H9 (cell line): ENCODE results near the gene LIM2. TPM values are rescaled to one million over a fixed set of nuclear protein-coding genes. Genes with fewer than 3 reads are reported as not detected.

Experiments used
- DNase-seq: peaks from one replicate; pipeline ENCODE4 v3.0.0-alpha.2; 2017
- H2AFZ ChIP-seq: one replicate; pipeline ENCODE4 v1.6.1; 2013; ENCODE audit warnings: mild to moderate bottlenecking, low read length, control low read depth, moderate library complexity
- H2AK5ac ChIP-seq: 2 replicates; pipeline ENCODE4 v1.6.1; 2013; ENCODE audit warnings: low read length, control low read depth, mixed read lengths; ENCODE audit not compliant: insufficient read length
- H2BK120ac ChIP-seq: one replicate; pipeline ENCODE4 v1.6.1; 2013; ENCODE audit warnings: low read depth, mild to moderate bottlenecking, low read length, control low read depth, inconsistent platforms; ENCODE audit not compliant: poor library complexity, severe bottlenecking
- H2BK12ac ChIP-seq: 2 replicates; pipeline ENCODE4 v1.6.1; 2013; ENCODE audit warnings: low read length, control low read depth, mixed read lengths, low read depth; ENCODE audit not compliant: insufficient read length
- H2BK15ac ChIP-seq: 2 replicates; pipeline ENCODE4 v1.6.1; 2013; ENCODE audit warnings: low read depth, low read length, control low read depth
- H2BK20ac ChIP-seq: one replicate; pipeline ENCODE4 v1.6.1; 2013; ENCODE audit warnings: low read depth, mild to moderate bottlenecking, low read length, control low read depth, inconsistent platforms; ENCODE audit not compliant: poor library complexity, severe bottlenecking
- H2BK5ac ChIP-seq: 2 replicates; pipeline ENCODE4 v1.6.1; 2013; ENCODE audit warnings: low read length, control low read depth, mixed read lengths; ENCODE audit not compliant: insufficient read length
- H3K14ac ChIP-seq: 2 replicates; pipeline ENCODE4 v1.6.1; 2013; ENCODE audit warnings: low read length, control low read depth; ENCODE audit not compliant: insufficient read depth
- H3K18ac ChIP-seq: 2 replicates; pipeline ENCODE4 v1.6.1; 2013; ENCODE audit warnings: low read depth, mild to moderate bottlenecking, mixed read lengths, low read length, control low read depth; ENCODE audit not compliant: insufficient read length
- H3K23ac ChIP-seq: 2 replicates; pipeline ENCODE4 v1.6.1; 2013; ENCODE audit warnings: low read length, control low read depth, mixed read lengths, low read depth; ENCODE audit not compliant: insufficient read length
- H3K23me2 ChIP-seq: 2 replicates; pipeline ENCODE4 v1.6.1; 2013; ENCODE audit warnings: low read depth, mild to moderate bottlenecking, mixed read lengths, low read length, control low read depth; ENCODE audit not compliant: insufficient read length, poor library complexity, severe bottlenecking
- H3K27ac ChIP-seq: 2 replicates; pipeline ENCODE4 v1.5.1; 2013; ENCODE audit warnings: low read length, control low read depth, mixed read lengths, low read depth; ENCODE audit not compliant: insufficient read length
- H3K27me3 ChIP-seq: 2 replicates; pipeline ENCODE4 v1.6.1; 2013; ENCODE audit warnings: low read length, control low read depth, inconsistent platforms; ENCODE audit not compliant: insufficient read depth
- H3K4ac ChIP-seq: 2 replicates; pipeline ENCODE4 v1.6.1; 2013; ENCODE audit warnings: low read depth, mild to moderate bottlenecking, control low read depth, inconsistent platforms, low read length, moderate library complexity
- H3K4me1 ChIP-seq: 2 replicates; pipeline ENCODE4 v1.6.1; 2013; ENCODE audit warnings: low read length, control low read depth, inconsistent platforms; ENCODE audit not compliant: insufficient read depth
- H3K4me2 ChIP-seq: 2 replicates; pipeline ENCODE4 v1.6.1; 2013; ENCODE audit warnings: low read length, control low read depth, mixed read lengths; ENCODE audit not compliant: insufficient read length, insufficient read depth
- H3K56ac ChIP-seq: 2 replicates; pipeline ENCODE4 v1.6.1; 2013; ENCODE audit warnings: low read depth, mild to moderate bottlenecking, mixed read lengths, low read length, control low read depth; ENCODE audit not compliant: insufficient read length
- H3K79me1 ChIP-seq: 2 replicates; pipeline ENCODE4 v1.6.1; 2013; ENCODE audit warnings: low read depth, mild to moderate bottlenecking, moderate library complexity, low read length, control low read depth, inconsistent platforms; ENCODE audit not compliant: insufficient read depth, poor library complexity, severe bottlenecking
- H3K79me2 ChIP-seq: 2 replicates; pipeline ENCODE4 v1.6.1; 2013; ENCODE audit warnings: low read length, control low read depth, inconsistent platforms; ENCODE audit not compliant: insufficient read depth
- H3K9ac ChIP-seq: 2 replicates; pipeline ENCODE4 v1.6.1; 2013; ENCODE audit warnings: low read length, control low read depth, mixed read lengths; ENCODE audit not compliant: insufficient read length; ENCODE audit errors: extremely low read depth
- H3K9me3 ChIP-seq: one replicate; pipeline ENCODE4 v1.6.1; 2013; ENCODE audit warnings: low read depth, low read length, inconsistent platforms; ENCODE audit not compliant: control insufficient read depth
- H3T11ph ChIP-seq: one replicate; pipeline ENCODE4 v1.6.1; 2013; ENCODE audit warnings: mild to moderate bottlenecking, low read length, control low read depth, inconsistent platforms
- H4K20me1 ChIP-seq: one replicate; pipeline ENCODE4 v1.6.1; 2013; ENCODE audit not compliant: control insufficient read depth, insufficient read length, insufficient read depth
- H4K5ac ChIP-seq: 2 replicates; pipeline ENCODE4 v1.6.1; 2013; ENCODE audit warnings: low read depth, mild to moderate bottlenecking, mixed read lengths, low read length, control low read depth; ENCODE audit not compliant: insufficient read length
- H4K8ac ChIP-seq: replicated peaks from 2 replicates; pipeline ENCODE4 v1.6.1; 2013; ENCODE audit warnings: low read length, control low read depth, mixed read lengths, low read depth; ENCODE audit not compliant: insufficient read length
- H4K91ac ChIP-seq: 2 replicates; pipeline ENCODE4 v1.6.1; 2013; ENCODE audit warnings: low read depth, mild to moderate bottlenecking, moderate library complexity, mixed read lengths, low read length, control low read depth; ENCODE audit not compliant: insufficient read length
- H3K27ac Mint-ChIP-seq, 3 experiments: 2 replicates in 2 of 3; 3 replicates in 1 of 3; pipeline ENCODE4 v1.8.0; 2020 to 2021; ENCODE audit warnings: mixed read lengths in 3 of 3, mild to moderate bottlenecking in 1 of 3, moderate library complexity in 1 of 3
- H3K27me3 Mint-ChIP-seq: 2 replicates; pipeline ENCODE4 v1.8.0; 2021; ENCODE audit warnings: low read depth, mild to moderate bottlenecking, moderate library complexity, mixed read lengths
- H3K36me3 Mint-ChIP-seq, 3 experiments: 2 replicates in 2 of 3; 3 replicates in 1 of 3; pipeline ENCODE4 v1.8.0; 2020 to 2021; ENCODE audit warnings: low read depth in 3 of 3, mixed read lengths in 3 of 3; ENCODE audit not compliant: insufficient read depth in 1 of 3
- H3K4me1 Mint-ChIP-seq, 2 experiments: 2 replicates each; pipeline ENCODE4 v1.8.0; 2020; ENCODE audit warnings: mixed read lengths in 2 of 2
- H3K4me3 Mint-ChIP-seq, 2 experiments: 2 replicates in 1 of 2; 3 replicates in 1 of 2; pipeline ENCODE4 v1.8.0; 2020 to 2021; ENCODE audit warnings: mild to moderate bottlenecking in 2 of 2, mixed read lengths in 2 of 2, moderate library complexity in 1 of 2
- H3K9me3 Mint-ChIP-seq, 2 experiments: 2 replicates in 1 of 2; 3 replicates in 1 of 2; pipeline ENCODE4 v1.8.0; 2020; ENCODE audit warnings: mild to moderate bottlenecking in 2 of 2, mixed read lengths in 2 of 2, moderate library complexity in 1 of 2
- WGBS: extraction: QIAGEN DNeasy Blood & Tissue Kit; methylation state at CpG from one replicate; pipeline ENCODE4 v1.1.7; 2013; ENCODE audit warnings: missing lambda C conversion rate, low lambda C conversion rate, mixed read lengths; ENCODE audit not compliant: insufficient read length; ENCODE audit errors: extremely low coverage; 5-methylcytosine and 5-hydroxymethylcytosine counted together
- total RNA-seq: library from RNA; stranded (reverse); gene quantifications from 2 replicates; pipeline ENCODE4 v1.2.1, GENCODE V29; 2021
- TF ChIP-seq, protein P1 (sequence below): fragments of 200-600 bp; sonication (generic); conservative IDR thresholded peaks from 3 replicates; pipeline ENCODE4 v1.8.0; 2021; ENCODE audit warnings: antibody characterized with exemption, mild to moderate bottlenecking

The LIM2 gene
- total RNA-seq, 1 experiment from 2014 or later, result not detected

DNA sequence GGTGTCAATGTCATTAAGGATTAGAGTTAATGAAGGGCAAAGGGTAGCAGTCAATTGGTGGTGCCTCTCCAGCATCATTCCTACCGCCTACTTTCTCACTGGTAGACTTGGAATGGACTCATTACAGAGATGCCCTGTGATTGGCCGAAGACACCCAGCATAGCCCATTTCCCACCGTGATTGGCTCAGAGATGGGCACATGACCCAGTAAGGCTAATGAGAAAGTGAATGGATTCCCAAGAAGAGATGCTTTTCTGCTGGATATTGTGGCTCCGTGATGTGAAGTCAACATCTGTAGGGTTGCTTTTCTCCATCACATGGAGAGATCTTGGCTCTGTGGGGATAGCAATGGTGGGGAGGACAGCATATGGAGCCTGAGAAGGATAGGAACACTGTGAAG lies 57.4 kb downstream of the LIM2 start:
- H4K91ac ChIP-seq, result no peak overlapping the region
- H2BK12ac ChIP-seq, result no peak overlapping the region
- no peak overlapping the region for H3K27ac Mint-ChIP-seq
- H3K79me1 ChIP-seq, result no peaks in the 10 kb centered on the region
- no peak overlapping the region for H2BK120ac ChIP-seq
- H3T11ph ChIP-seq, result no peak overlapping the region
- H4K5ac ChIP-seq, result no peak overlapping the region
- H3K79me2 ChIP-seq, result no peaks in the 10 kb centered on the region
- no peak overlapping the region for H3K9ac ChIP-seq
- DNase-seq, result no peak
- no peak overlapping the region for H3K23ac ChIP-seq
- TF ChIP-seq, protein P1, sequence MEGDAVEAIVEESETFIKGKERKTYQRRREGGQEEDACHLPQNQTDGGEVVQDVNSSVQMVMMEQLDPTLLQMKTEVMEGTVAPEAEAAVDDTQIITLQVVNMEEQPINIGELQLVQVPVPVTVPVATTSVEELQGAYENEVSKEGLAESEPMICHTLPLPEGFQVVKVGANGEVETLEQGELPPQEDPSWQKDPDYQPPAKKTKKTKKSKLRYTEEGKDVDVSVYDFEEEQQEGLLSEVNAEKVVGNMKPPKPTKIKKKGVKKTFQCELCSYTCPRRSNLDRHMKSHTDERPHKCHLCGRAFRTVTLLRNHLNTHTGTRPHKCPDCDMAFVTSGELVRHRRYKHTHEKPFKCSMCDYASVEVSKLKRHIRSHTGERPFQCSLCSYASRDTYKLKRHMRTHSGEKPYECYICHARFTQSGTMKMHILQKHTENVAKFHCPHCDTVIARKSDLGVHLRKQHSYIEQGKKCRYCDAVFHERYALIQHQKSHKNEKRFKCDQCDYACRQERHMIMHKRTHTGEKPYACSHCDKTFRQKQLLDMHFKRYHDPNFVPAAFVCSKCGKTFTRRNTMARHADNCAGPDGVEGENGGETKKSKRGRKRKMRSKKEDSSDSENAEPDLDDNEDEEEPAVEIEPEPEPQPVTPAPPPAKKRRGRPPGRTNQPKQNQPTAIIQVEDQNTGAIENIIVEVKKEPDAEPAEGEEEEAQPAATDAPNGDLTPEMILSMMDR, result no peak
- no peaks in the 10 kb centered on the region for H3K4me1 ChIP-seq
- no peak overlapping the region for H3K4me2 ChIP-seq
- H3K56ac ChIP-seq, result no peak overlapping the region
- H4K20me1 ChIP-seq, result no peaks in the 10 kb centered on the region
- 0 out of 5 replicates have a peak, but pooled peaks cover 0 to 4% of the 10 kb centered on the region in 2 experiments for H3K9me3 Mint-ChIP-seq
- no peak overlapping the region for H3K4ac ChIP-seq
- no peak overlapping the region for H4K8ac ChIP-seq
- H3K4me3 Mint-ChIP-seq, result no peak overlapping the region
- no CpG with 5 or more reads among the region's 4 CpGs for WGBS
- peaks cover 33 to 53% (median 45%) of the 10 kb centered on the region in 3 experiments for H3K36me3 Mint-ChIP-seq
- no peak overlapping the region for H2BK15ac ChIP-seq
- H3K27me3 ChIP-seq, result no peaks in the 10 kb centered on the region
- H2AK5ac ChIP-seq, result no peak overlapping the region
- no peak overlapping the region for H2BK20ac ChIP-seq
- peaks cover 5% of the 10 kb centered on the region for H3K9me3 ChIP-seq
- H2BK5ac ChIP-seq, result no peak overlapping the region
- H3K4me1 Mint-ChIP-seq, result peaks cover 4 to 18% of the 10 kb centered on the region in 2 experiments
- H3K23me2 ChIP-seq, result peaks cover 8% of the 10 kb centered on the region
- H3K27me3 Mint-ChIP-seq, result no peaks in the 10 kb centered on the region
- H3K14ac ChIP-seq, result no peak overlapping the region
- no peak overlapping the region for H3K27ac ChIP-seq
- no peak overlapping the region for H3K18ac ChIP-seq
- H2AFZ ChIP-seq, result no peak overlapping the region

Other genes starting within 250 kb of the LIM2 start
- not detected in 2 replicates for gene SIGLEC7, start 245.7 kb downstream of the LIM2 start, total RNA-seq
- 0.09 and 0.35 TPM in 2 replicates for gene CD33, start 162.9 kb downstream of the LIM2 start, total RNA-seq
- gene SIGLECL1, start 136.9 kb downstream of the LIM2 start, total RNA-seq, result not detected in 2 replicates
- gene IGLON5, start 76.3 kb downstream of the LIM2 start, total RNA-seq, result 41.4 and 42.3 TPM in 2 replicates
- 5.3 and 5.6 TPM in 2 replicates for gene VSIG10L, start 45.8 kb downstream of the LIM2 start, total RNA-seq
- 44.8 and 49.4 TPM in 2 replicates for gene ETFB, start 21.6 kb downstream of the LIM2 start, total RNA-seq
- 1.7 TPM in 1 of 2 replicates, not detected in the other for gene CLDND2, start 19.0 kb downstream of the LIM2 start, total RNA-seq
- not detected in 2 replicates for gene NKG7, start 15.3 kb downstream of the LIM2 start, total RNA-seq
- 4.1 and 4.8 TPM in 2 replicates for gene C19orf84, start 2.6 kb upstream of the LIM2 start, total RNA-seq
- not detected in 2 replicates for gene SIGLEC10, start 29.7 kb upstream of the LIM2 start, total RNA-seq
- gene SIGLEC8, start 70.5 kb upstream of the LIM2 start, total RNA-seq, result not detected in 2 replicates
- not detected in 2 replicates for gene CEACAM18, start 90.6 kb upstream of the LIM2 start, total RNA-seq
- gene SIGLEC12, start 113.8 kb upstream of the LIM2 start, total RNA-seq, result not detected in 2 replicates
- 0.31 TPM in 1 of 2 replicates, not detected in the other for gene SIGLEC6, start 143.7 kb upstream of the LIM2 start, total RNA-seq
- gene ZNF175, start 183.3 kb upstream of the LIM2 start, total RNA-seq, result 9.7 and 10.7 TPM in 2 replicates
- not detected in 2 replicates for gene SIGLEC5, start 242.4 kb upstream of the LIM2 start, total RNA-seq